ENCODE results near the gene CACNG5.

Gene CACNG5

DNA sequence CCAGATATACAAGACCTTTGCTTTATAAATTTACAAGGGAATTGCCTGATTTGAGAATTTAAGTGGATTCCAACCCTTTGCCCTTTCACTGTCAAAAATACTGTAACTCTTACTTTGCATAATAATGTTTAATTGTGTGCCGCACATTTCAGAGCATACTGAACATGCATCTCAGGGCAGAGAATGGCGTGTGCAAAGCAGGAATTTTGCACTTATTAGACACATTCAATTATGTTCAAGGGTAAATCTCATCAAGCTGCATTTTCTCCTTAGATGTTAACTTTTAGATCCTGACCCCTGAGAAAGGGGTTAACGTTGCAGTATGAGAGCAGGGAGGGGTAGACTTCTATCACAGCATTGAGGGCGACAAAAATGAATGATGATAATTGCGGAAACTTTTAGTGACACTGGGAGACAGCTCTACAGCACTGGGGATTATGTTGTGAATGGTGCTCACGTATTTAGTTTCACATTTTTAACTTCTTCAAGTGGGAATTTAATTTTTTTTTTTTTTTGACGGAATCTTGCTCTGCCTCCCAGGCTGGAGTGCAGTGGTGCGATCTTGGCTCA lies 75.0 kb downstream of the CACNG5 start:
- DNase-seq, result no peak

DNA sequence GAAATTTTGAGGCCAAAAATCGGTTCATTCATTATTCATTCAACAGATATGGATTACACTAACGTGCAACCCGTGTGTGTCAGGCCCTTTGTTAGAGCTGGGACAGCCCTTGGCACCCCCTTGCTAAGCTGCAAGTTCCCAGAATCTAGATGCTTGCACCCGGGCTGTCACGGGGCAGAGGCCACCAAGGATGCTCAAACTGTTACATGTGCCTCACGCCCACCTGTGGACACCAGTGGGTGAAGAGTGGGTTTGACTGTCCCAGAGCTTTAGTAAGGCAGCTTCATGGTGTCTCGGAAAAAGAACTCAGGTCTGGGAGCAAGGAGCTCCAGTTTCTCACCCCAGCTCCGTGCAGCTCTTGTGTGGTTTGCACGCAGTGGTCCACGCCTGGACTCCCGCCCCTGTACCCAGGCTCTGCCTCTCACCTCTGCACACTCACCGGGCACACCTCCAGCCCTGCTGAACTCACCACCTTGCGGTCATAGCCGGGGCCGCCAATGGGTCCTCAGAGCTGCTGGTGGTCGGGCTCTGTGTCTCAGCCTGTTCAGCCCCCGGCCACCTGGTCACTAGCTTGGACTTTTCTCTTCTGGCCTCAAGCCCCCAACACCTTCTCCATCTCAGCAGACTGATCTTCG lies 75.9 kb downstream of the CACNG5 start:
- DNase-seq, result no peak

DNA sequence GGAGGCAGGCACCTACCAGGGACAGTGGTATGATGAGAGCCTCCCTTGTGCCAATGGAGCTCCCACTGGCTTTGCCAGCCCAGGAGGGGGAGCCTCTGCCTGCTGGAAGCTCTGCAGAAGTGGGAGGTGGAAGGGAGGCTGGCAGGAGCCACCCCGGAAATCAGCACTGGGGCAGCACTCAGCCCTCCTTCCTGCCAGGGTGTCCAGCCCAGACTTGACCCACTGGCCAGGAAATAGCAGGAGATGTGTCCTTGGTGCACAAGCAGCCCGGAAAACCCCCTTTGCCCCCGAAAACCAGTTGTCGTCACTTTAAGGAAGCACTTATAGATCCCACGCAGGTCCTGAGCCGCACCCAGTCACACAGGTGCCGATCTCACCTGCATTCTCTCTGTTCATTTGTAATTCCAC lies 80.3 kb downstream of the CACNG5 start:
- no peak for DNase-seq

DNA sequence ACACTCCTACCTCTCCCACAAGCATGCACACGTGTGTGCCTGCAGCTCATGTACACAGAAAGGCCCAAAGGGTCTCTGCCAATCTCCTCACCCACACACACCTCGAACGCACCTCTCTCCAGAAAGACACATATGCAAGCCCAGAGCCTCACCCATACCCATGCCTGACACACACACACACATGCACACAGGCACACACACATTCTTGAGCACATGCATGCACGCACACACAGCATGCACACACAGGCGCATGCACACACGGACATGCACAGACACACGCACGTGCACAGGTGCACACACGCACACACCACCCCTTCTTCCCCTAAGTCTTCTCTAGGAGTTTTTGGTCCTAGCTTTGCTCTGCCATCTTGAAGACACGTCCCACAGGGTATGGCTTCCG lies 80.9 kb downstream of the CACNG5 start:
- DNase-seq, result no peak

DNA sequence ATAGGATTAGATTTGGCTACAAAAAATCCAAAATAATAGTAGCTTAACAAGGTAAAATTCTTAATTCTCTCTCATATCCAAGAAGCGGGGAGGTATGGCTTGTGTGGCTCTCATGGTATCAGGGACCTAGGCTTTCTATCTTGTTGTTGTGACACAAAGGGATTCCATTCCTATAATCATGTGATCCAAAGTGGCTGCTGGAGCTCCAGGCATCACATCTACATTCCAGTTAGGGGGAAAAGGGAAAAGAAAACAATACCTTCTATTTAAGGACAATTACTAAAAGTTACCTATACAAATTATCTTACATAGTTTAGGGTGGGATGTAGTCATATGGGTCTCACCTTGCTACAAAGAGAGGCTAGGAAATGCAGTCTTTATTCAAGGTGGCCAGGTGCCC lies 82.0 kb downstream of the CACNG5 start:
- DNase-seq, result no peak

- no peak for DNase-seq
These were observed 84.0 kb downstream of the CACNG5 start for GRCh38 chr17:66918896-66919295.

DNA sequence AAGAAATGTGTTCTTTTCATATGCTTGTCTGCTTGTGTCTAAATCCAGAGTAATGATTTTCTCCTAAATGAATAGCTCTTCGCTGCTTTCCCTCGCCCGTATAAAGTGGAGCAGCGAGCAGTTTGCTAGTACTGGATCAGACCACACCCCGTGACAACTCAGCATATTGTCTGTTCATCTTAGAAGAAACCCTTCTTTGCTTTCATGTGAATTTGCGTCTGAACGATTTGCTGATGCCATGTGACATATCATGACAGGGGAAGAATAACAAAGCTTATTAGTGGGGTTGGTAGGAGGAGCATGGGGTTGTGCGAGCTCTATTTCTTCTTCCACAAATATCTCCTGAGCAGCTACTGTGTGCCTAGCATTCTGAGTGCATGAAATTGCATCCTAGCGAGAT lies 85.5 kb downstream of the CACNG5 start:
- DNase-seq, result no peak

- no peak for DNase-seq
These were observed 86.0 kb downstream of the CACNG5 start for GRCh38 chr17:66920950-66921349.

DNA sequence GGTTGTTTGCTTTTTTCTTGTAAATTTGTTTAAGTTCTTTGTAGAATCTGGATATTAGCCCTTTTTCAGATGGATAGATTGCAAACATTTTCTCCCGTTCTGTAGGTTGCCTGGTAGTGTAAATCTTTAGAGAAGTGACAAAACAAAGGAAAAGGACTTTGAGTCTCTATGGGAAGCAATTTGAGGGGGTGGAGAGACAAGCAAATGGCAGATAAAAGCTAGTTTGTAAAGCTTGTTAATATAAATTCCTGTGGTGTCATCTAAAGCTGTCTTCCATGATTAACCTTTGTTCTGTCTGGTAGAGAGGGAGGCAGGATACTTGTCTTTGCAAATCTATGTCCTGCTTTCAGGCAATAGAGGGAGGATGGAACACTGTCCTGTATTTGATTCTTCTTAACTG lies 89.0 kb downstream of the CACNG5 start:
- DNase-seq, result no peak

DNA sequence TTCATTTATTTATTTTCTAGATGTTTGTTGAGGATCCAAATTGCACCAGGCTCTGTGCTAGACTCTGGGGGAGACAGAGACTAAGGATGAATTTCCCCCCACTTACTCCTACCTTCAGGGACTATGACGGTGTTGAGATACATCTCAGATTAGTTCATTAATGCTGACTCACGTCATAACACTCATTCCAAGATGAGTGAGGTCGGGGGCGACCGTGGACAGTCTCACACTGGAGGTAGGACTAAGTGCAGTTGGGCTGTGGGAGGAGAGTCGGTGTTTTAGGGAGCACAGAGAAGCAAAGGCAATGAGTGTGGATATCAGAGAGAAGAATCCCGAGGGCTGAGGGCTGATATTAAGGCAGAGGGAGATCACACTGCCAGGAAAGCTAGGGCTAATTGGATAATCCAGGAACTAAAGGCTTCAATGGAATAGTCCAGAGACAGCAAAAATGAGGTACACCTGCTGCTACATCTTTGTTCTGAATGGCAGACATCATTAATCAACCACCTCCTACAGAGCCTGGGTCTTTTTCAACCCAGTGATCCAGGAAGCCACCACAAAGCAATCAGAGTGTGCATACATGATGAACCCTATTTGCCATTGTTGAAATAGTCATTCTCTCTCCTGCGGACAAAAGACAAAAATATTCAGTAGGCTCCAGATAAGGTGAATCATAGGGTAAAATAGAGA lies 91.0 kb downstream of the CACNG5 start:
- DNase-seq, result no peak

DNA sequence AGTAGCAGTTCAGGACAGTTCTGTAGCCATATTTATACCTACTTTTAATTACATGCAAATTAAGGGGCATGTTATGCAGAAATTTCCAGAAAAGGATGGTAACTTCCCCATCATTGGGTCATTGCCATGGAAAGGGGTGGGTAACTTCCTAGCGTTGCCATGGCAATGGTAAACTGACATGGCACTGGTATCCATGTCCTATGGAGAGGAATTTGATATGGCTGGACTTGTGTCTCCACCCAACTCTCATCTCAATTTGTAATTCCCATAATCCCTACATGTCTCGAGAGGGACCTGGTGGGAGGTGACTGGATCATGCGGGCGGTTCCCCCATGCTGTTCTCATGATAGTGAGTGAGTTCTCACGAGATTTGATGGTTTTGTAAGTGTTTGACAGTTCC lies 94.0 kb downstream of the CACNG5 start:
- no peak for DNase-seq

DNA sequence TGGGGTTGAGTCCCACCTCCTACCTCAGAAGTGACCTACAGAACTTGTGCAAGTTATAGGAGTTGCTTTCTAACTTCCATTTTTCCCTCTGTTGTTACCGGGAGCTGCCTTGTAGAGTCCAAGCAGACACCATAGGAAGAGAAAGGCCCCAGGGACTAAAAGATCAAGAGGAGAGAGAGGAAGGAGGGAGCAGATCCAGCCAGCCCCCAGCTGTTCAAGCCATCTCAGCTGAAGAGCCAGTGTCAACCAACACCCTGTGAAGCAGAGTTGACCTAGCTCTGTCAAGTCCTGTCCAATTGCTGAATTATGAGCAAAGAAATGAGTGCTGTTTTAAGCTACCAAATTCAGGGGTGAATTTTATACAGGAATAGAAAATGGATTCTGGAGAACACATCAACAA lies 94.7 kb downstream of the CACNG5 start:
- no peak for DNase-seq

DNA sequence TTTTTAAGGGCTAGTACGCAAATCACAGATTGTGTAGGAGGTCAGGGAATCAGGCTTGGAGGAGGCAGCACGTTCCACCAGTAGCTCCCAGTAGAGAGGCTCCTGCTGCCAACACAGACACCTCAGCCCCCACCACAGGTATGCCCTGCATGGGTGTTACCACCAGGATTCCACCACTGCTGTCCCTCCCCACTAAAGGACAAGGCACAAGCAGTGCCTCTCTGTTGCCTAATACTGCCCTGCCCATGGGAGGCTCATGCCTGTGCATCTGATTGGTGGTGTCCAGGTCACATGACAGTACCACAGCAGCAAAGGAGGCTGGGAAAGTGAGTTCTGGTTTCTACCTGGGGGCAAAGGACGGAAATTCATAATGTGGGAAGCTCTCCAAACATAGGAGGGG lies 96.0 kb downstream of the CACNG5 start:
- DNase-seq, result no peak

DNA sequence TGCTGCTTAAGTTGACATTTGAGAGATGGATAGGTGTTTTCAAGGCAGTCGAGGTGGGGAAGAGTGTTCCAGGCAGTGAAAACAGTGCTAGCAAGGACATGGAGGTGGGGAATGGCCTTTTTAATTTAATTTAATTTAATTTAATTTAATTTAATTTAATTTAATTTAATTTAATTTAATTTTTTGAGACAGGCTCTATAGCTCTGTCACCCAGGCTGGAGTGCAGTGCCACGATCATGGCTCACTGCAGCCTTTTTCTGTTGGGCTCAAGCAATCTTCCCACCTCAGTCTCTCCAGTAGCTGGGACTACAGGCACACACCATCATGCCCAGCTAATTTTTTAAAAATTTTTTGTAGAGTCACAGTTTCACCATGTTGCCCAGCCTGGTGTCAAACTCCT lies 97.4 kb downstream of the CACNG5 start:
- no peak for DNase-seq

- no peak for DNase-seq
These were observed 99.1 kb downstream of the CACNG5 start for GRCh38 chr17:66934040-66934439.
